Left ventricle myocardium inferior (tissue), 1 donor: ENCODE results near the gene USF2. TPM values are rescaled to one million over a fixed set of nuclear protein-coding genes. Genes with fewer than 3 reads are reported as not detected.

Experiments used
- DNase-seq: peaks from one replicate; pipeline ENCODE4 v3.0.0-alpha.2; 2020
- H3K27ac ChIP-seq: fragments of 200-600 bp; replicated peaks from 2 replicates; pipeline ENCODE4 v1.8.0; 2021
- H3K27me3 ChIP-seq: fragments of 200-600 bp; 2 replicates; pipeline ENCODE4 v1.8.0; 2021; ENCODE audit warnings: low read depth
- H3K36me3 ChIP-seq: fragments of 200-600 bp; 2 replicates; pipeline ENCODE4 v1.8.0; 2021
- H3K4me1 ChIP-seq: fragments of 200-600 bp; 2 replicates; pipeline ENCODE4 v1.8.0; 2021
- H3K4me3 ChIP-seq: fragments of 200-600 bp; 2 replicates; pipeline ENCODE4 v1.8.0; 2021; ENCODE audit warnings: mild to moderate bottlenecking, moderate library complexity
- H3K9me3 ChIP-seq: fragments of 200-600 bp; replicated peaks from 2 replicates; pipeline ENCODE4 v1.8.0; 2021
- intact Hi-C: fragments of 100-400 bp; cut with micrococcal nuclease; formaldehyde crosslinking; loops from one replicate; pipeline ENCODE4 v1.11.0; 2022
- total RNA-seq: library from RNA; stranded (reverse); fragmentation: NEBNext Ultra II Directional; extraction: Animal tissue kit (Norgen Biotek cat#: 25700); gene quantifications from one replicate; pipeline ENCODE4 v1.2.1, GENCODE V29; 2021
- TF ChIP-seq, protein P1 (sequence below): fragments of 200-600 bp; IDR thresholded peaks from 2 replicates; pipeline ENCODE4 v1.8.0; 2021; ENCODE audit warnings: antibody characterized with exemption, mild to moderate bottlenecking, borderline replicate concordance
- donor health status: DM: no; HTN: yes; CAD: no; lungs with severe emphysema.

Gene USF2
- total RNA-seq, 1 donor from 2014 or later: 147 TPM

DNA sequence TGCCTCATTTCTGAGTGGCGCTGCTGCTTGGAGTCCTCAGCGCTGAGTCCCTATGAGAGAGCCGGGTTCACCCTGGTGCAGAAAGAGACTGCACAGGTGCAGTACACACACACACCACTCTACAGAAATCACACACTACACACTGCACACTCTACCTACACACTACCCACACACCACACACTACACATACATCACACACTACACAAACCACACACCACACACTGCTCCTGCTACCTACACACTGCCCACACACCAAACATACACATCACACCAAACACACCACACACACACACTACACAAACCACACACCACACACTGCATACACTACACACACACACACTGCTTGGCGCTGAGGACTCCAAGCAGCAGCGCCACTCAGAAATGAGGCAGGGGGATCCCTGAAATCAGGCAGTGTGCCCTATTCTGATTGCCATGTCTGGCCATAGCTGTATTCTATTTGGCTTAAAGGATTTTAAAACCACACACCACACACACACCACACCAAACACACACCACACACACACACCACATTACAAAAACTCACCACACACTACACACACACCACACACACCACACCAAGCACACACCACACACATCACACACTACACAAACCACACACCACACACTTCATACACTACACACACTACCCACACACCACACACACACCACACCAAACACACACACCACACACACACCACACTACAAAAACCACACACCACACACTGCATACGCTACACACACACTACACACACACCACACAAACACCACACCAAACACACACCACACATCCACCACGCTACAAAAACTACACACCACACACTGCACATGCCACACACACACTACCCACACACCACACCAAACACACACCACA is 28.1 kb downstream of the USF2 start:
- H3K4me3 ChIP-seq: no peak overlapping the region
- DNase-seq: no peak
- H3K27ac ChIP-seq: no peak overlapping the region
- TF ChIP-seq, protein P1, sequence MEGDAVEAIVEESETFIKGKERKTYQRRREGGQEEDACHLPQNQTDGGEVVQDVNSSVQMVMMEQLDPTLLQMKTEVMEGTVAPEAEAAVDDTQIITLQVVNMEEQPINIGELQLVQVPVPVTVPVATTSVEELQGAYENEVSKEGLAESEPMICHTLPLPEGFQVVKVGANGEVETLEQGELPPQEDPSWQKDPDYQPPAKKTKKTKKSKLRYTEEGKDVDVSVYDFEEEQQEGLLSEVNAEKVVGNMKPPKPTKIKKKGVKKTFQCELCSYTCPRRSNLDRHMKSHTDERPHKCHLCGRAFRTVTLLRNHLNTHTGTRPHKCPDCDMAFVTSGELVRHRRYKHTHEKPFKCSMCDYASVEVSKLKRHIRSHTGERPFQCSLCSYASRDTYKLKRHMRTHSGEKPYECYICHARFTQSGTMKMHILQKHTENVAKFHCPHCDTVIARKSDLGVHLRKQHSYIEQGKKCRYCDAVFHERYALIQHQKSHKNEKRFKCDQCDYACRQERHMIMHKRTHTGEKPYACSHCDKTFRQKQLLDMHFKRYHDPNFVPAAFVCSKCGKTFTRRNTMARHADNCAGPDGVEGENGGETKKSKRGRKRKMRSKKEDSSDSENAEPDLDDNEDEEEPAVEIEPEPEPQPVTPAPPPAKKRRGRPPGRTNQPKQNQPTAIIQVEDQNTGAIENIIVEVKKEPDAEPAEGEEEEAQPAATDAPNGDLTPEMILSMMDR: no peak
- H3K9me3 ChIP-seq: no peaks in the 10 kb centered on the region
- H3K36me3 ChIP-seq: no peaks in the 10 kb centered on the region
- H3K27me3 ChIP-seq: peaks cover 85% of the 10 kb centered on the region
- H3K4me1 ChIP-seq: no peaks in the 10 kb centered on the region
- intact Hi-C loops: no loop called here

DNA sequence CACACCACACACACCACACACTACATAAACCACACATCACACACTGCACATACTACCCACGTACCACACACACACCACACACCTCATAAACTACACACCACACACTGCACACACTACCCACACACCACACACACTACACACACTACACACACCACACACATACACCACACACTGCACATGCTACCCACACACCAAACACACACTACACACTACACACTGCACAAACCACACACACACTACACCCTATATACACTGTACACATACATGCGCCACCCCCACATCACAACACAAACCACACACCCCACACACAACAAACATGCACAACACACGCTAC is 28.7 kb downstream of the USF2 start:
- no peak for DNase-seq
- intact Hi-C loops: no loop called here
- Histone ChIP-seq H3K27me3 (peaks cover 85% of the 10 kb centered on the region), H3K9me3 (no peaks in the 10 kb centered on the region), H3K36me3 (no peaks in the 10 kb centered on the region), H3K4me1 (no peaks in the 10 kb centered on the region), H3K27ac (no peak overlapping the region), H3K4me3 (no peak overlapping the region)
- TF ChIP-seq, protein P1: no peak

DNA sequence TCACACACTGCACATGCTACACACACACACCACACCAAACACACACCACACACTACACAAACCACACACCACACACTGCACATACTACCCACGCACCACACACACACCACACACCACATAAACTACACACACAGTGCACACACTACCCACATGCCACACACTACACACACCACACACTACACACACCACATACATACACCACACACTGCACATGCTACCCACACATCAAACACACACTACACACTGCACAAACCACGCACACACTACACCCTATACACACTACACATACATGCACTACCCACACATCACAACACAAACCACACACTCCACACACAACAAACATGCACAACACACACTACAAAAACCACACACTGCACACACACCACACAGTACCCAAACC is 29.2 kb downstream of the USF2 start:
- Histone ChIP-seq H3K9me3 (no peaks in the 10 kb centered on the region), H3K4me1 (no peaks in the 10 kb centered on the region), H3K27ac (no peak overlapping the region), H3K36me3 (no peaks in the 10 kb centered on the region), H3K4me3 (no peak overlapping the region), H3K27me3 (peaks cover 85% of the 10 kb centered on the region)
- DNase-seq: no peak
- intact Hi-C loops: no loop called here
- TF ChIP-seq, protein P1: no peak

DNA sequence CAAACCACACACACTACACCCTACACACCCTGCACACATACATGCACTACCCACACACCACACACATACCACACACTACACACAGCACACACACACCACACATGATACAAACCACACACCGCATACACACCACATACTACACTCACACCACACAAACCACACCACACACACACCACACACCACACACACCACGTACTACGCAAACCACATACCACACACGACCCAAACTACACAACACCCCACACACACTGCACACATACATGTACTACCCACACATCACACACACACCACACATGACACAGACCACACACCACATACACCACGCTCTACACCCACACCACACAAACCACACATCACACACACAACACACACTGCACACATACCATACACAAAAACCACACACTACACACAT is 29.8 kb downstream of the USF2 start:
- Histone ChIP-seq H3K4me1 (no peaks in the 10 kb centered on the region), H3K36me3 (no peaks in the 10 kb centered on the region), H3K9me3 (no peaks in the 10 kb centered on the region), H3K27me3 (peaks cover 85% of the 10 kb centered on the region), H3K27ac (no peak overlapping the region), H3K4me3 (no peak overlapping the region)
- no peak for DNase-seq
- intact Hi-C loops: no loop called here
- TF ChIP-seq, protein P1: no peak

DNA sequence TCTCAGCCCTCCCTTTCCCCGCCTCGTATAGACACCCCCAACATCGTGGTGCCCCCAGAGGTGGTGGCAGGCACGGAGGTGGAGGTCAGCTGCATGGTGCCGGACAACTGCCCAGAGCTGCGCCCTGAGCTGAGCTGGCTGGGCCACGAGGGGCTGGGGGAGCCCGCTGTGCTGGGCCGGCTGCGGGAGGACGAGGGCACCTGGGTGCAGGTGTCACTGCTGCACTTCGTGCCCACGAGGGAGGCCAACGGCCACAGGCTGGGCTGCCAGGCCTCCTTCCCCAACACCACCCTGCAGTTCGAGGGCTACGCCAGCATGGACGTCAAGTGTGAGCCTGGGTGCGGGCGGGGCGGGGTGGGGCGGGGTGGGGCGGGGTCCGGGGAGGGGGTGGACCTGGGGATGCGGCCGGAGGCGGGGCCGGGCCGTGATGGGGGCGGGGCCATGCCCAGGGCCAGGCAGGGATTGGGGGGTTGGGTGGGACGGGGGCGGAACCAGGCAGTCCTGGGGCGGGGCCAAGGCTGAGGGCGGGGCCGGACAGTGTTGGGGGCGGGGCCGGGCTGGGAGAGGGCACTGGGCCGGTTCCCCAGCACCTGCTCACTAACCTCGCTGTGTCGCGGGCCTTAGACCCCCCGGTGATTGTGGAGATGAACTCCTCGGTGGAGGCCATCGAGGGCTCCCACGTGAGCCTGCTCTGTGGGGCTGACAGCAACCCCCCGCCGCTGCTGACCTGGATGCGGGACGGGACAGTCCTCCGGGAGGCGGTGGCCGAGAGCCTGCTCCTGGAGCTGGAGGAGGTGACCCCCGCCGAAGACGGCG is 31.0 kb downstream of the USF2 start:
- Histone ChIP-seq H3K27me3 (peaks cover 84% of the 10 kb centered on the region), H3K27ac (no peak overlapping the region), H3K4me1 (no peaks in the 10 kb centered on the region), H3K9me3 (no peaks in the 10 kb centered on the region), H3K4me3 (no peak overlapping the region), H3K36me3 (no peaks in the 10 kb centered on the region)
- intact Hi-C loops: no loop called here
- TF ChIP-seq, protein P1: no peak
- DNase-seq: no peak
